Right lobe of liver (tissue), 4 donors: ENCODE data around the gene MAGI1.

Experiments
- CTCF ChIP-seq, 4 donors: fragments of 200-600 bp in 3 of 4; fragments of 450-650 bp in 1 of 4; IDR thresholded peaks; one replicate each; pipeline versions ENCODE4 v1.5.1 to v1.8.0; 2016 to 2022; ENCODE audit warnings: antibody characterized with exemption in 4 of 4, mild to moderate bottlenecking in 2 of 4
- POLR2A ChIP-seq: fragments of 450-650 bp; IDR thresholded peaks from one replicate; pipeline ENCODE4 v1.6.1; 2017; ENCODE audit warnings: antibody characterized with exemption, mild to moderate bottlenecking
- donor health status: DM: no; HTN: no; CAD: no.
- donor health status: DM: no; HTN: no; CAD: no.
- donor health status: DM: no; HTN: yes; CAD: no.

GRCh38 chr3:65955792-65956477 lies 82.8 kb downstream of the MAGI1 start:
- TF ChIP-seq CTCF (IDR thresholded peaks at IDR 0.05): no peak
- no peak for TF ChIP-seq POLR2A
